IPS-18a (cell line): Measurements from ENCODE around the gene GPX2.

Source experiments
- H3K27ac ChIP-seq: one replicate; pipeline ENCODE4 v1.5.1; 2013; ENCODE audit warnings: low read length
- H3K27me3 ChIP-seq: one replicate; pipeline ENCODE4 v1.6.1; 2013; ENCODE audit warnings: mild to moderate bottlenecking, low read length; ENCODE audit not compliant: control insufficient read depth, insufficient read depth
- H3K36me3 ChIP-seq: one replicate; pipeline ENCODE4 v1.6.1; 2013; ENCODE audit warnings: low read depth, low read length; ENCODE audit not compliant: control insufficient read depth
- H3K4me1 ChIP-seq: one replicate; pipeline ENCODE4 v1.6.1; 2013; ENCODE audit warnings: low read depth, low read length; ENCODE audit not compliant: control insufficient read depth
- H3K4me3 ChIP-seq: one replicate; pipeline ENCODE4 v1.5.1; 2013; ENCODE audit warnings: low read length
- H3K9ac ChIP-seq: one replicate; pipeline ENCODE4 v1.6.1; 2013; ENCODE audit warnings: mild to moderate bottlenecking, low read length, moderate library complexity
- H3K9me3 ChIP-seq: one replicate; pipeline ENCODE4 v1.6.1; 2013; ENCODE audit warnings: low read depth, low read length; ENCODE audit not compliant: control insufficient read depth

Gene GPX2

GRCh38 chr14:64942531-64943111 is at the start of gene GPX2:
Gene GPX2, minus strand, starts transcription at chr14:64942745. Its CDS starts 19 bp downstream, at chr14:64942726.
- Histone ChIP-seq H3K27ac (no peak within 1 kb of the TSS), H3K9me3 (no peaks in the 10 kb centered on the region), H3K36me3 (no peaks in the 10 kb centered on the region), H3K4me3 (no peak within 1 kb of the TSS), H3K27me3 (no peaks in the 10 kb centered on the region), H3K4me1 (peaks cover 5% of the 10 kb centered on the region), H3K9ac (no peak within 1 kb of the TSS)

GRCh38 chr14:64990939-64991338 is 48.4 kb upstream of the GPX2 start:
- Histone ChIP-seq H3K9me3 (no peaks in the 10 kb centered on the region), H3K36me3 (no peaks in the 10 kb centered on the region), H3K27me3 (peaks cover 5% of the 10 kb centered on the region), H3K4me3 (no peak overlapping the region), H3K27ac (no peak overlapping the region), H3K9ac (no peak overlapping the region), H3K4me1 (peaks cover 5% of the 10 kb centered on the region)

GRCh38 chr14:64990296-64990695 is 47.8 kb upstream of the GPX2 start:
- no peak overlapping the region for H3K9ac ChIP-seq
- H3K27me3 ChIP-seq, result peaks cover 12% of the 10 kb centered on the region
- H3K4me1 ChIP-seq, result peaks cover 6% of the 10 kb centered on the region
- no peaks in the 10 kb centered on the region for H3K36me3 ChIP-seq
- no peak overlapping the region for H3K4me3 ChIP-seq
- no peak overlapping the region for H3K27ac ChIP-seq
- no peaks in the 10 kb centered on the region for H3K9me3 ChIP-seq

GRCh38 chr14:64987438-64987767 is 44.9 kb upstream of the GPX2 start:
- Histone ChIP-seq H3K4me3 (peak overlapping the region; percentile 97), H3K27ac (no peak overlapping the region)

GRCh38 chr14:64986648-64987437 is 44.3 kb upstream of the GPX2 start, which contains the start of gene FNTB:
Gene FNTB, plus strand, starts transcription at chr14:64986895. Its CDS starts 59 bp downstream, at chr14:64986954.
- H3K4me1 ChIP-seq, result peaks cover 6% of the 10 kb centered on the region
- H3K4me3 ChIP-seq, result peak within 1 kb of the TSS; percentile 97
- no peaks in the 10 kb centered on the region for H3K36me3 ChIP-seq
- H3K27ac ChIP-seq, result peak within 1 kb of the TSS; percentile 89
- peaks cover 17% of the 10 kb centered on the region for H3K27me3 ChIP-seq
- H3K9me3 ChIP-seq, result no peaks in the 10 kb centered on the region
- peak within 1 kb of the TSS; percentile 53 for H3K9ac ChIP-seq

More at GRCh38 chr14:64987438-64987767, 44.9 kb upstream of the GPX2 start:
- Histone ChIP-seq H3K36me3 (no peaks in the 10 kb centered on the region), H3K9me3 (no peaks in the 10 kb centered on the region), H3K9ac (peak overlapping the region; percentile 53), H3K4me1 (peaks cover 6% of the 10 kb centered on the region), H3K27me3 (peaks cover 17% of the 10 kb centered on the region)

- no peak overlapping the region for H3K27ac ChIP-seq
- H3K9ac ChIP-seq, result no peak overlapping the region
- no peaks in the 10 kb centered on the region for H3K9me3 ChIP-seq
- H3K4me3 ChIP-seq, result peak overlapping the region; percentile 67
- peaks cover 12% of the 10 kb centered on the region for H3K4me1 ChIP-seq
- H3K36me3 ChIP-seq, result no peaks in the 10 kb centered on the region
- H3K27me3 ChIP-seq, result peaks cover 17% of the 10 kb centered on the region
Observed at GRCh38 chr14:64983439-64984310, 41.1 kb upstream of the GPX2 start.

GRCh38 chr14:64979336-64980074 is 37.0 kb upstream of the GPX2 start:
- Histone ChIP-seq H3K4me1 (peaks cover 16% of the 10 kb centered on the region), H3K9me3 (no peaks in the 10 kb centered on the region), H3K4me3 (no peak overlapping the region), H3K27ac (no peak overlapping the region), H3K27me3 (no peaks in the 10 kb centered on the region), H3K9ac (no peak overlapping the region), H3K36me3 (no peaks in the 10 kb centered on the region)

GRCh38 chr14:64974563-64974962 is 32.0 kb upstream of the GPX2 start:
- H3K36me3 ChIP-seq, result no peaks in the 10 kb centered on the region
- no peak overlapping the region for H3K4me3 ChIP-seq
- no peak overlapping the region for H3K27ac ChIP-seq
- no peaks in the 10 kb centered on the region for H3K9me3 ChIP-seq
- peaks cover 25% of the 10 kb centered on the region for H3K27me3 ChIP-seq
- no peak overlapping the region for H3K9ac ChIP-seq
- peaks cover 22% of the 10 kb centered on the region for H3K4me1 ChIP-seq

- no peak overlapping the region for H3K4me3 ChIP-seq
- H3K9ac ChIP-seq, result no peak overlapping the region
- no peaks in the 10 kb centered on the region for H3K9me3 ChIP-seq
- H3K4me1 ChIP-seq, result peaks cover 22% of the 10 kb centered on the region
- no peaks in the 10 kb centered on the region for H3K36me3 ChIP-seq
- no peak overlapping the region for H3K27ac ChIP-seq
- peaks cover 25% of the 10 kb centered on the region for H3K27me3 ChIP-seq
Observed at GRCh38 chr14:64973826-64974225, 31.3 kb upstream of the GPX2 start.

GRCh38 chr14:64973026-64973442 is 30.5 kb upstream of the GPX2 start:
- H3K4me1 ChIP-seq, result peaks cover 27% of the 10 kb centered on the region
- no peak overlapping the region for H3K27ac ChIP-seq
- H3K36me3 ChIP-seq, result no peaks in the 10 kb centered on the region
- H3K27me3 ChIP-seq, result peaks cover 25% of the 10 kb centered on the region
- peak overlapping the region; percentile 56 for H3K4me3 ChIP-seq
- H3K9ac ChIP-seq, result no peak overlapping the region
- H3K9me3 ChIP-seq, result no peaks in the 10 kb centered on the region
